ENCODE data around the gene RHBG. TPM values are rescaled to one million over a fixed set of nuclear protein-coding genes. Genes with fewer than 3 reads are reported as not detected.

Gene RHBG
- total and polyA plus RNA-seq, 2 donors from 2014 or later: 4.2 to 61.9 TPM

DNA sequence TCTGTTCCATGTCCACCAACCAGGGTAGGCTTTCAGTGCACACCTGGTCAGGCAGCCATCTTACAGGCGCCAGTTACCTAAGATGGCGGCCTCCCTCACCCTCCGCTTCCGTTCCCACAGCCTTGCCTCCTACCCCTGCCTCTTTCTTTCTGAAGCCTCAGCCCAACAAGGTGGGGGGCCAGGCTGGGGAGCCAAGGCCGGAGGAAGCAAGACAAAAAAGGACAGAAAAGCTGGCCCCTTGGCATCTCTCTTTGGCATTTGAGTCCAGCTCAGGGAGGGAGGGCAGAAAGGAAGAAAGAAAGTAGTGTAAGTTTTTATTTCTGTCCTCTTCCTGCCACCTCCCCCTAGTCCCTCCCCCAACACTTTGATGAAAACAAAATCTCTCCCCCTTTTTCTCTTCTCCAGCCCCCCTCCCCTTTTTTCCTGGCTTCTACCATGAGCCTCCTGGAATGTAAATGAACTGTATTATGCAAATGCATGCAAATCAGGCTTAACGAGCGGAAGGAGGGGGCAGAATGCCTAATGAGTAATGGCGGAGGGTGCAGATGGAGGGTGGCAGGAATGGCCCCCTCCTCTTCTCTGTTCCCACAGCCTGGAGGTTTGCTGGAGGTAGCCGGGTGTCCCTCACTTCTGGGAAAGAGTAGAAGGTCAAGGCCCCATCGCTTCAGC lies 43.8 kb downstream of the RHBG start:
- Histone ChIP-seq H3K4me3 (ENCODE audit: low read length in 3 of 3) (no peak overlapping the region), H3K4me1 (ENCODE audit: control insufficient read depth in 2 of 3, insufficient read depth in 2 of 3, low read depth in 1 of 3, low read length in 3 of 3) (no peaks in the 10 kb centered on the region), H3K9ac (ENCODE audit: low read length in 3 of 3) (no peak overlapping the region), H3K27me3 (ENCODE audit: control insufficient read depth, insufficient read depth, low read length) (peaks cover 8% of the 10 kb centered on the region), H3K27ac (ENCODE audit: low read depth in 2 of 2, low read length in 2 of 2) (no peak overlapping the region), H3K9me3 (ENCODE audit: control insufficient read depth in 2 of 3, insufficient read depth in 1 of 3, low read length in 3 of 3) (no peaks in the 10 kb centered on the region), H3K36me3 (ENCODE audit: control insufficient read depth in 2 of 3, insufficient read depth in 3 of 3, low read length in 3 of 3) (no peaks in the 10 kb centered on the region)
- FAIRE-seq (no peak), DNase-seq (no peak)
- TF ChIP-seq, protein P1, sequence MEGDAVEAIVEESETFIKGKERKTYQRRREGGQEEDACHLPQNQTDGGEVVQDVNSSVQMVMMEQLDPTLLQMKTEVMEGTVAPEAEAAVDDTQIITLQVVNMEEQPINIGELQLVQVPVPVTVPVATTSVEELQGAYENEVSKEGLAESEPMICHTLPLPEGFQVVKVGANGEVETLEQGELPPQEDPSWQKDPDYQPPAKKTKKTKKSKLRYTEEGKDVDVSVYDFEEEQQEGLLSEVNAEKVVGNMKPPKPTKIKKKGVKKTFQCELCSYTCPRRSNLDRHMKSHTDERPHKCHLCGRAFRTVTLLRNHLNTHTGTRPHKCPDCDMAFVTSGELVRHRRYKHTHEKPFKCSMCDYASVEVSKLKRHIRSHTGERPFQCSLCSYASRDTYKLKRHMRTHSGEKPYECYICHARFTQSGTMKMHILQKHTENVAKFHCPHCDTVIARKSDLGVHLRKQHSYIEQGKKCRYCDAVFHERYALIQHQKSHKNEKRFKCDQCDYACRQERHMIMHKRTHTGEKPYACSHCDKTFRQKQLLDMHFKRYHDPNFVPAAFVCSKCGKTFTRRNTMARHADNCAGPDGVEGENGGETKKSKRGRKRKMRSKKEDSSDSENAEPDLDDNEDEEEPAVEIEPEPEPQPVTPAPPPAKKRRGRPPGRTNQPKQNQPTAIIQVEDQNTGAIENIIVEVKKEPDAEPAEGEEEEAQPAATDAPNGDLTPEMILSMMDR (IDR thresholded peaks at IDR 0.05; ENCODE audit: borderline replicate concordance, extremely low read depth, insufficient read depth): no peak
- intact Hi-C loops (cut with DNase I): no loop called here

DNA sequence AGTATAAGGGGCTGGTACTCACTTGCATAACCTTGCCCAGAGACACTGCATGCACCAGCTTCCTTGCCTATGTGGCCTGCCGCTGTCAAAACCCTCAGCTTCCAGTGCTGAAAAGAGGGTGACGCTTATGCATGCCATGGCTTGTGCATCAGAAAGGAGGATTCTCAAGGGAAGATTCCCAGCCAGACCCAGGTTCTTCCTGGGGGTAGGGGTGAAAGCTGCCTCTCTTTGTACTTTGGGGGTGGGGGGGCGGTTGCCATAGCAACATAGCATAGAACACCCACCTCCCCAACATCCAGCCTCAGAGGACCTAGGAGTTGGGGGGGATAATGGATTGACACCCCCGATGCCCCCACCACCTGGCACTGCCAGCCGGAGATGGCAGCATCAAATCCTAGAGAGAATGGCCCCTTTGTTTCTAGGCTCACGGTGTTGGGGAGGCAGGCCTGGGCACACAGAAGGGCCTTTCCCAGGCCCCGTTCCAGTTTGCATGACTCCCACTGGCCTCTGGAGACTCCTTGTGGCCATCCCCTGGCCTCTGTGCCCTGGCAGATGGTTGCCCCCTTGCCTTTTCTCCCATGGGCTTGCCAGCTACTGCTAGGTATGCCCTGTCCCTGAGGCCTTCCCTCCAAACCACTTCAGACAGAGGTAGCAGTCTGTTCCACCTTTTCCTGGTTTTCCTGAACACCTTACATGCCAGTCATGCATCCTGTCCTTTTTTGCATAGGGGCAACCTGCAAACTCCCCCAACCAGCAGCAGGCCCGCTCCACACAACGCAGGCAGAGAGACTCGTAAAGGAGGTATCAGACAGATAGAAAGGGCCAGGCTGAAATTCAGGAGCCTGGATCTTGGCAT lies 44.6 kb downstream of the RHBG start:
- intact Hi-C loops (cut with DNase I): no loop called here
- TF ChIP-seq, protein P1 (IDR thresholded peaks at IDR 0.05; ENCODE audit: borderline replicate concordance, extremely low read depth, insufficient read depth): no peak
- peaks cover 9% of the 10 kb centered on the region for H3K27me3 ChIP-seq (ENCODE audit: control insufficient read depth, insufficient read depth, low read length)
- FAIRE-seq (no peak), DNase-seq (no peak)
- H3K4me1 ChIP-seq (ENCODE audit: control insufficient read depth in 2 of 3, insufficient read depth in 2 of 3, low read depth in 1 of 3, low read length in 3 of 3): no peaks in the 10 kb centered on the region
- H3K4me3 ChIP-seq (ENCODE audit: low read length in 3 of 3): no peak overlapping the region
- H3K36me3 ChIP-seq (ENCODE audit: control insufficient read depth in 2 of 3, insufficient read depth in 3 of 3, low read length in 3 of 3): no peaks in the 10 kb centered on the region
- no peaks in the 10 kb centered on the region for H3K9me3 ChIP-seq (ENCODE audit: control insufficient read depth in 2 of 3, insufficient read depth in 1 of 3, low read length in 3 of 3)
- H3K9ac ChIP-seq (ENCODE audit: low read length in 3 of 3): no peak overlapping the region
- no peak overlapping the region for H3K27ac ChIP-seq (ENCODE audit: low read depth in 2 of 2, low read length in 2 of 2)

DNA sequence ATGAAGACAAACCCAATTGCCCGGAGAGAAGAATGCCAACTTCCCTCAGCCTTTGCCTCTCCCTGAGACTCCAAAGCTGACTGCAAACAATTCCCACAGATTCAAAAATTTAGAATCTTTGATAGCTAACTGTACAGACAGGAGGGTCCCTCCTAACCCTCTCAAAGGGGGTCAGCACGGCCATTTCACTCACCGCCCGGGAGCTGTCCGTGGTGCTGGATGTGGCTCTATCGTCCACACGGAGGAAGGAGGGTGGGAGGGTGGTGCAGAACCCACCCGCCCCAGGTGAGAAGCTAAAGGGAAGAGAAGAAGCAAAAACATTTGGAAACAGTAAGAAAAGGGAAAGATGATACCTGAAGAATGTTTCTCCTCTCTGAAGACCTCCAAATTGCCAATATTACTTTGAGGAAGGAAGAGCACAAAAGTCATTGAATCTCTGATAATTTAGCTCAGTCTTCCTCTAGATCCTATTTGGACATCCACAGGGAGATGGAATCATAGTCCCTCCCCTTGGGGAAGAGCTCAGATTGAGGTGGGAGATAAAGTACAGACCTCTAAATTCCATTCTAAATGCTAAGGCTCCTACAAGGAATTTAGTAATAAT lies 45.6 kb downstream of the RHBG start:
- H3K9ac ChIP-seq (ENCODE audit: low read length in 3 of 3): no peak overlapping the region
- TF ChIP-seq, protein P1 (IDR thresholded peaks at IDR 0.05; ENCODE audit: borderline replicate concordance, extremely low read depth, insufficient read depth): no peak
- DNase-seq (peak in 3 of 5 donors; percentile 47 to 55 (median 54)), FAIRE-seq (no peak)
- H3K36me3 ChIP-seq (ENCODE audit: control insufficient read depth in 2 of 3, insufficient read depth in 3 of 3, low read length in 3 of 3): no peaks in the 10 kb centered on the region
- intact Hi-C loops (cut with DNase I): no loop called here
- no peak overlapping the region for H3K4me3 ChIP-seq (ENCODE audit: low read length in 3 of 3)
- H3K27ac ChIP-seq (ENCODE audit: low read depth in 2 of 2, low read length in 2 of 2): no peak overlapping the region
- H3K27me3 ChIP-seq (ENCODE audit: control insufficient read depth, insufficient read depth, low read length): peaks cover 16% of the 10 kb centered on the region
- no peaks in the 10 kb centered on the region for H3K4me1 ChIP-seq (ENCODE audit: control insufficient read depth in 2 of 3, insufficient read depth in 2 of 3, low read depth in 1 of 3, low read length in 3 of 3)
- H3K9me3 ChIP-seq (ENCODE audit: control insufficient read depth in 2 of 3, insufficient read depth in 1 of 3, low read length in 3 of 3): no peaks in the 10 kb centered on the region

All from kidney (tissue), 14 donors.